HEK293T (cell line): ENCODE results near the gene HNRNPLL.

Source experiments
- FOXA1 ChIP-seq: fragments of 450-650 bp; IDR thresholded peaks from 2 replicates; pipeline ENCODE4 v1.6.1; 2016; ENCODE audit warnings: mild to moderate bottlenecking
- FOXK2 ChIP-seq: fragments of 450-650 bp; IDR thresholded peaks from 2 replicates; pipeline ENCODE4 v1.6.1; 2016; ENCODE audit warnings: mild to moderate bottlenecking
- FOXM1 ChIP-seq: fragments of 450-650 bp; IDR thresholded peaks from 2 replicates; pipeline ENCODE4 v1.6.1; 2017; ENCODE audit warnings: mild to moderate bottlenecking, borderline replicate concordance
- NFRKB ChIP-seq: fragments of 450-650 bp; IDR thresholded peaks from 2 replicates; pipeline ENCODE4 v1.6.1; 2016; ENCODE audit warnings: mild to moderate bottlenecking, moderate library complexity
- PKNOX1 ChIP-seq: fragments of 450-650 bp; IDR thresholded peaks from 2 replicates; pipeline ENCODE4 v1.6.1; 2016
- SP1 ChIP-seq: fragments of 450-650 bp; IDR thresholded peaks from 2 replicates; pipeline ENCODE4 v1.6.1; 2017
- SUZ12 ChIP-seq: fragments of 450-650 bp; IDR thresholded peaks from 2 replicates; pipeline ENCODE4 v1.6.1; 2016; ENCODE audit warnings: mild to moderate bottlenecking
- TARDBP ChIP-seq: fragments of 450-650 bp; IDR thresholded peaks from 2 replicates; pipeline ENCODE4 v1.6.1; 2016

GRCh38 chr2:38546064-38546463 is 56.7 kb downstream of the HNRNPLL start:
- no peak for TF ChIP-seq FOXK2
- no peak for TF ChIP-seq TARDBP
- no peak for TF ChIP-seq FOXM1
- no peak for TF ChIP-seq SUZ12
- no peak for TF ChIP-seq NFRKB
- no peak for TF ChIP-seq FOXA1
- TF ChIP-seq SP1: no peak
- TF ChIP-seq PKNOX1: no peak
